NCI-H146 treated with DMSO at 0.1 percent for 48 hours (cell line): ENCODE results near the gene IPO13.

Experiments used
- DNase-seq: peaks from one replicate; lab custom pipeline; 2025; ENCODE audit not compliant: unreplicated experiment; lab: John Stamatoyannopoulos, UW

Gene IPO13

DNA sequence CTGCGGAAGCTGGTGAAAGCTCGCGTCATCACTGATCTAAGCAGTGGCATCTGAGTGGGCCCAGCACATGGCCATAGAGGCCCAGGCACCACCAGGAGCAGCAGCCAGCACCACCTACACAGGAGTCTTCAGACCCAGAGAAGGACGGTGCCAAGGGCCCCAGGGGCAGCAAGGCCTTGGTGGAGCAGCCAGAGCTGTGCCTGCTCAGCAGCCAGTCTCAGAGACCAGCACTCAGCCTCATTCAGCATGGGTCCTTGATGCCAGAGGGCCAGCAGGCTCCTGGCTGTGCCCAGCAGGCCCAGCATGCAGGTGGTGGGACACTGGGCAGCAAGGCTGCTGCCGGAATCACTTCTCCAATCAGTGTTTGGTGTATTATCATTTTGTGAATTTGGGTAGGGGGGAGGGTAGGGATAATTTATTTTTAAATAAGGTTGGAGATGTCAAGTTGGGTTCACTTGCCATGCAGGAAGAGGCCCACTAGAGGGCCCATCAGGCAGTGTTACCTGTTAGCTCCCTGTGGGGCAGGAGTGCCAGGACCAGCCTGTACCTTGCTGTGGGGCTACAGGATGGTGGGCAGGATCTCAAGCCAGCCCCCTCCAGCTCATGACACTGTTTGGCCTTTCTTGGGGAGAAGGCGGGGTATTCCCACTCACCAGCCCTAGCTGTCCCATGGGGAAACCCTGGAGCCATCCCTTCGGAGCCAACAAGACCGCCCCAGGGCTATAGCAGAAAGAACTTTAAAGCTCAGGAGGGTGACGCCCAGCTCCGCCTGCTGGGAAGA is 16.4 kb upstream of the IPO13 start:
- no peak for DNase-seq

DNA sequence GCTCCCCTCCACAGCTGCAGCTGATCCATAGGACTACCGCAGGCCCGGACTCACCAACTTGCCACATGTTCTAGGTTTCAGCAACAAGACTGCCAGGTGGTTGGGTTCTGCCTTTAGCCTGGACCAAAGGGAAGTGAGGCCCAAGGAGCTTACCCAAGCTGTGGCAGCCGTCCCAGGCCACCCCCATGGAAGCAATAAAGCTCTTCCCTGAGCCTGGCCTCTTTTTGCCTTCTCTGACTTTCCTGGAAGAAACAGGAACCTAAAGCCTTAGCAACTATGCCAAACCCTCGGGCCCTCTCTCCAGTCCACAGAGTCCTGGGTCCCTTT is 15.8 kb upstream of the IPO13 start:
- no peak for DNase-seq

DNA sequence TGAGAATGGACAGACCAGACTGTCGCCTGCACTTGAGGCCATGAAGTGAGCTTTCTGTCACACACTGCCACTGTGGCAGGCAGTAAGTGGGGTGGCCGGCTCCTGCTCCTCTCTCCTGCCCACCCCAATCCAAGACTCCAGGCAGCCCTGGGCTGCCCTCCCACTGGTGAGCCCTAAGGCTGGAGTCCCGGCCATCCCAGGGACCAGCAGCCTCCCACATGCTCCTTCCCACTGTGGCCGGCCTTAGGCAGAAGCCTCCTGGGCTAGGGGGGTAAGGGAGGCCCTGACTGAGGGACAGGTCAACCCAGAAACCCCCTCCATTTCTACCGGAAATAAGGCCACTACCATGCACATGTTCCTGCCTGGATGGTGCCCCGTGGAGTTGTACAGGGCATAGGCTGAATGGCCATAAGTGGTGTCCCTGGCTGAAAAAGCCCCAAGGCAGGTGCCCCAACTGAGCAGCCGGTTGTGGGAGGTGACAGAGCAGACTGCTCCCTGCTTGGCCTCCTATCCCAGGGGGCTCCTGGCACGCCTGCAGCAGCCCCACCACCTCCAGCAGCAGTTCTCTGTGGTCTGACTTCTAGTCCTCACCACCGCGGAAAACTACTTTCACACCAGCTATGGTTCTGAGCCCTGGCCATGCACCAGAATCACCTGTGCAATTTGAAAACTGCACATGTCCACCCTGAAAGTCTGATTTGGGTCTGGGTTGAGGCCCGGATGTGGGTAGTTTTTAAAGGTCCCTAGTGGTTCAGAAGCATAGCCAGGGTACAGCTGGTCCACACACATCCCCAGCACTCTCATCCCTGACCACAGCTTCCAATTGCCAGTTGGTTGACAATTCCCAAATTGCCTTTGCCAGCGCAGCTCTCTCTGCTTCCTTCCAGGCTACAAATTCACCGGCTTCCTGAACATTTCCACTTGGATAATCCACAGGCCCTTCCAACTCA is 14.8 kb upstream of the IPO13 start:
- no peak for DNase-seq

DNA sequence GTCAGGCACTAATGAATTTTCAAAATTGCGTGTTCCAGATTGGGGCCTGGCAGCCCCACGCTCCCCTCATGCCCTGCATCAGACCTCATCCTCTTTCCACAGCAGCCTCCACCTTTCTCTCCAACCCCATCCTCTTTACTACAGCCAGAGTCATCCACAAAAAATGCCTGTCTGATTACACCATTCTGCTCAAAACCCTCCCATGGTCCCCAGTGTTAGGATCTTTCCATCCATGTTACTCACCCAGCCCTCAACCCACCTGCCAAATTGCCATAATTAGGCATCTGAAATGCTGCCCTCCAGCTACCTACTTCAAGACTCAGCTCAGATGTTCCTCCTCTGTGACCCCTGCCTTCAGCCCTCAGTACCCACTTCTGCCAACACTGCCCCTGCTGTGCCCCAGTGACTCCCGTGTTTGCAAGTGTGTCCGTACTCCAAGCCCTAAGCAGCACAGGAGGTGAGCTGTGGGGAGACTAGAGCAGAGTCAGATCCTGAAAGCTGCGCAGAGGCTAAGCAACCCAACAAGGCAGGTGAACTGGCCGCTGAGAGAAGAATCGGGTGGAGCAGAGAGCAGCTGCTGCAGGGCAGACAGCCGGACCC is 13.9 kb upstream of the IPO13 start:
- DNase-seq, result peak; percentile 33

DNA sequence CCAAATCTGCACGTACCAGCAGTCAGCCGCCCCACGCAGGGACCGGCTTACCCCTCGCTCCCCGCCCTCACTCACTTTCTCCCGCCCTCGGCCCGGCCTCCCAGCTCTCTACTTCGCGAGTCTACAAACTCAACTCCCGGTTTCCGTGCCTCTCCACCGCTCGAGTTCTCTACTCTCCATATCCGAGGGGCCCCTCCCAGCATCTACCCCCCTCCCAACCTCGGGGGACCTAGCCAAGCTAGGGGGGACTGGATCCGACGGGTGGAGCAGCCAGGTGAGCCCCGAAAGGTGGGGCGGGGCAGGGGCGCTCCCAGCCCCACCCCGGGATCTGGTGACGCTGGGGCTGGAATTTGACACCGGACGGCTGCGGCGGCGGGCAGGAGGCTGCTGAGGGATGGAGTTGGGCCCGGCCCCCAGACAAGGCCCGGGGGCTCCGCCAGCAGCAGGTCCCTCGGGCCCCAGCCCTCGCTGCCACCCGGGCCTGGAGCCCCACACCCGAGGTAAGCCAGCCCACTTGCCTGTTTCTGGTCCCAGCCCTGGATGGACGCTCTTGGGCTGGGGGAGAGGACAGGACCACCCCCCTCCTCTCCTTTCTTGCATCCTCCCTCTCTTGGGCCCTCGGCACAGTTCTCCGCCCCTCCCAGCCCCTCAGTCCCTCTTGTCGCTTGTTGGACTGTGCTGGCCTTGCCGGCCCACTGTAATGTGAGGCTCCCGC is 13.2 kb upstream of the IPO13 start, which contains the start of gene ARTN:
Gene ARTN, plus strand, starts transcription at position 416 of the 715 bp plus-strand sequence. CDS start 1,856 bp downstream, outside the sequence.
- peak; percentile 26 for DNase-seq

DNA sequence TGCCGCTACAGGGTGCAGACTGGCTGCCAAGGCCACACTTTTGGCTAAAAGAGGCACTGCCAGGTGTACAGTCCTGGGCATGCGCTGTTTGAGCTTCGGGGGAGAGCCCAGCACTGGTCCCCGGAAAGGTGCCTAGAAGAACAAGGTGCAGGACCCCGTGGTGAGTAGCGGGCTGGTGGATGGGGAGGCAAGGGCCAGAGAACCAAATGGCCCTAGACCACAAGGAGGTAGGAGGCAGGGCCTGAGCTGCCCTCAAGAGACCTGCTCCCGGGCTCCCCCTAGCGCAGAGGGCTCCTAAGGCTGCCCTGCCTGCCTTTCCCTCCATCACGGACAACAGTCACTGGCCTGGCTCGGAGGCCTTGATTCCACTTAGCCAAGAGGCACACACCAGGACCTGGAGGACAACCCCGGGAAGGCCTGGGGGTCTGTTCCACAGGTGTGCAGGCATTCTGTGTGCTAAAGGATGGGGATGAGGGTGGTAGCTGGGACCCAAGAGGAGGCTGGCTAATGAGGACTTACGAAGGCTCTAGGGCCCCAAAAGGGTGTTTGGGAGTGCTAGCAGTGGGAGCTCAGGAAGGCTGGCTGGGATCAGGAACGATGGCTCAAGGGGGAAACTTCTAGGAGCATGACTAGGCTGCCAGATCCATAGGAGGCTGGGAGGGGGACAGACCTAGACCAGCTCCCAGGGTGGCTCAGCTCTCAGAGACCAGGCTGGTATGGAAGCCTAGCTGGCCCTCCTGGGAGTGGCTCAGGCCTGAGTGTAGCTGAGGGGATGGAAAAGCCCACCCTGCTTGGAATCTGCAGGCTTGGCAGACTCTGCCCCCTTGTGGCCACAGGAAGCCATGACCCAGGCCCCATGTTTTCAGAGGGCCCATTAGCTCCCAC is 12.4 kb upstream of the IPO13 start:
- DNase-seq, result peak; percentile 23

DNA sequence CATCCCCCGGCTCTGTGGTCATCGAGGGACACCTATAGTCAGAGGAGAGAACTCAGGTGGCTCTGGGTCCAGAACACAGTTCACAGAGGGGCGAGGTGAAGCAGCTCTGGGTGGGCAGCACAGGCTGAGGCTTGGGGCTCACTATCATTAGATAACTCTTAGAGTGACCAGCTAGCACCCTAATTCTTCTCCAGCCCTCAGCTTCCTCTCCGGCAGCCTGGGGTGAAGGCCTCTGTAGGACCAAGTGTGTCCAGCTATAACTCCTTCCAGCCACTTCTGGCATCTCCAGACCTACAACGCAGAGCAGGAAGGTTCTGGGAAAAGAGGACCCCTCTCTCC is 11.8 kb upstream of the IPO13 start:
- DNase-seq, result no peak

DNA sequence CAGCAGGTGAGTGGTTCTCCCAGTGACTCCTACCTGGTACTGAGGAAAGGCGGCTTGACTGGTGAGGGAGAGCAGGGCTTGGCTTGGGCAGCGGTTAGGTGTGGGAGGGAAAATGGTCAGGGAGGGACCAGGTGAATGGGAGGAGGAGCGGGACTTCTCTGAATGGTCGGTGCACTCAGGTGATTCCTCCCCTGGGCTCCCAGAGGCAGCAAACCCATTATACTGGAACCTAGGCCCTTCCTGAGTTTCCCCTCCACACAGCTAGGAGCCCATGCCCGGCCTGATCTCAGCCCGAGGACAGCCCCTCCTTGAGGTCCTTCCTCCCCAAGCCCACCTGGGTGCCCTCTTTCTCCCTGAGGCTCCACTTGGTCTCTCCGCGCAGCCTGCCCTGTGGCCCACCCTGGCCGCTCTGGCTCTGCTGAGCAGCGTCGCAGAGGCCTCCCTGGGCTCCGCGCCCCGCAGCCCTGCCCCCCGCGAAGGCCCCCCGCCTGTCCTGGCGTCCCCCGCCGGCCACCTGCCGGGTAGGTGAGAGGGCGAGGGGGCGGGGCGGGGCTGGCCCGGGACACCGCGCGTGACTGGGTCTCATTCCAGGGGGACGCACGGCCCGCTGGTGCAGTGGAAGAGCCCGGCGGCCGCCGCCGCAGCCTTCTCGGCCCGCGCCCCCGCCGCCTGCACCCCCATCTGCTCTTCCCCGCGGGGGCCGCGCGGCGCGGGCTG is 10.9 kb upstream of the IPO13 start:
- DNase-seq, result peak; percentile 8

DNA sequence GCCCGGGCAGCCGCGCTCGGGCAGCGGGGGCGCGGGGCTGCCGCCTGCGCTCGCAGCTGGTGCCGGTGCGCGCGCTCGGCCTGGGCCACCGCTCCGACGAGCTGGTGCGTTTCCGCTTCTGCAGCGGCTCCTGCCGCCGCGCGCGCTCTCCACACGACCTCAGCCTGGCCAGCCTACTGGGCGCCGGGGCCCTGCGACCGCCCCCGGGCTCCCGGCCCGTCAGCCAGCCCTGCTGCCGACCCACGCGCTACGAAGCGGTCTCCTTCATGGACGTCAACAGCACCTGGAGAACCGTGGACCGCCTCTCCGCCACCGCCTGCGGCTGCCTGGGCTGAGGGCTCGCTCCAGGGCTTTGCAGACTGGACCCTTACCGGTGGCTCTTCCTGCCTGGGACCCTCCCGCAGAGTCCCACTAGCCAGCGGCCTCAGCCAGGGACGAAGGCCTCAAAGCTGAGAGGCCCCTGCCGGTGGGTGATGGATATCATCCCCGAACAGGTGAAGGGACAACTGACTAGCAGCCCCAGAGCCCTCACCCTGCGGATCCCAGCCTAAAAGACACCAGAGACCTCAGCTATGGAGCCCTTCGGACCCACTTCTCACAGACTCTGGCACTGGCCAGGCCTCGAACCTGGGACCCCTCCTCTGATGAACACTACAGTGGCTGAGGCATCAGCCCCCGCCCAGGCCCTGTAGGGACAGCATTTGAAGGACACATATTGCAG is 10.2 kb upstream of the IPO13 start:
- DNase-seq, result peak; percentile 4

DNA sequence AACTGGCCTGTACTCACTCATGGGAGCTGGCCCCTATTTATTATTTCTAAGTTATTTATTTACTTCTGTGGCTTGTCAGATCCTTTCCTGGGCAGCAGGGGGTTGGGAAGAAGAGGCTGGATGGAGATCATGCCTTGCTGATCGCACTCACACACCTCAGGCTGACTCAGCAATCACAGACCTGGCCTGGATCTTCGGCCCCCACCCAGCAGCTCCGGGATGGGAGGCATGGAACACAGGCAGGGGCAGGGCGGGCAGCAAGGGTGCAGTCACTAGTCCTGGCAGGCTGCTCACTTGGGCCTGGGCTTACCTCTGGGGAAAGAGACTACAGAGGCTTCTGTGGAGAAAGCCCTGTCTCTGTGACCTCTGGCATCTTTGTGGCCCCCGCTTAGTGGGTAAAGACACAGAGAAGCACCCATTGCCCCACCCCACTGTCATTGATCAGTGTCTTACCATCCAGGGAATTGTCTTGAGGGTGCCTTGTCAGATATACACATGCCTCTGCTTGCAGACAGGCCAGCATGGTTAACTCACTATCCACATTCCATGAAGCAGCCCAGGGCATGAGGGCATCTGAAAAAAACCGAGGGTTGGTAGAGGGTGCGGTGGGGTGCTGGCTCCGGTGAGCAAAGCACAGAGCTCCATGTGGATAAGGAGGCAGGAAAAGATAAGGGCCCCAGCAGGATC is 9.4 kb upstream of the IPO13 start:
- DNase-seq, result no peak

DNA sequence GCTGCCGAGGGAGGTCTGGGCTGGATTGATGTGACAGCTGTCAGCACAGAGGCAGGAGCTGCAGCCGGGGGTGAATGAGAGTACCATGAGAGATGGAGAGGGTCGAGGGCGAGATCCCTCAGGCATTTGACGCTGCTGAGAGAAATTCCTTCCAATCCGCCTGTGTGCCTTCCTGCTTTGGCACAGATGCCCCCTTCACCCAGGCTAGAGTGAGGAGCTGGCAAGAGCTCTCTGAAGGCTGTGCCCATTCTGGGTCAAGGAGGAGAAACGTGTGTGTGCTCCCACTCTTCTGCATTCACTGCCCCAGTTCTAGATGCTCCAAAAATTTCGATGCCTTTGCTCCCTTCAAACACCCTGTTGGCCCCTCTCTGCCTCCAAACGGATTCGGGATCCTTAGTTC is 8.4 kb upstream of the IPO13 start:
- no peak for DNase-seq

DNA sequence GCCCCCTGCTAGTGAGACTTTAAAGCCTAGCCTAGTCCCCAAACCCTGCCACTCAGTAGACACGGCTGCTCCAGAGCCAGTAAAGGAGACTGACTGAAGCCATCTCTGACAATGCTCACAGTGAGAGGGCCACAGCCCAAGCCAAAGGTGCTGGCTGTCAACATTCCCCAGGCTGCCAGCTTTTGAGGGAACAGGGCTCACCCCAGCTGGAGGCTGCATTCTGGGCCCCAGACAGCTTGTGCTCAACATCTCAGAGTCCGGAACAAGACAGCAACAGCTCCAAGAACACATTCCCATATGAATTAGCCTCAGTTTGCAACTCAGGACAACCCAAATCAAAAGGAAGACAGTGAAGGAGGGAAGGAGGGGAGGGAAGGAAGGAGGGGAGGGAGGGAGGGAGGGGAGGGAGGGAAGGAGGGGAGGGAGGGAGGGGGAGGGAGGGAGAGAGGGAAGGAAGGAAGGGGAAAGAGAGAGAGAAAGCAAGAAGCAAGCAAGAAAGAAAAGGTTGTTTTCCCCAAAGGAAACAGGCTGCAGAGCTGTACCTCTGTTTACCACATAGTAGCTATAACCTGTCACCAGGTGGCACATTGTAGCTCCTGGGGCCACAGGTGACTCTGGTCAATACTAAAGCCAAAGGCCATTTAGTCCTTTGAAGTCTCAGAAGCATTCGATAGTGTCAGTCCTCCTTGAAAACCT is 7.7 kb upstream of the IPO13 start:
- DNase-seq, result no peak

DNA sequence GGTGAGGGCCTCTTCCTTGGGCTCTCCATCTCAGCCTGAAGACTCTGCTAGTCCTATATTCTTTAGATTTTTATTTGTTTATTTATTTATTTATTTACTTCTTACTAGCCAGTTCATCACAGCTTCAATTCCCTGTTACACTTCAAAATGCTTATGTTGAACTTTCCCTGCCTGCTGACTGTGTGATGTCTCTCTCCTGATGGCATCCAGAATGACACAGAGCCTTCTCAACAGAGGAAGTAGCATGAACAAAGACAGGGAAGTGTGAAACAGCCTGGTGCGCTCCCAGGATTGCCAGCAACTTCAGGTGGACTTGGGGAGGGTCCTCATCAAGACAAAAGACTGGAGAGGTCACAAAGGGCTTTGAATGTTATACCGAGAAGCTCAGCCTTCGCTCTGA is 4.3 kb upstream of the IPO13 start:
- DNase-seq, result no peak

DNA sequence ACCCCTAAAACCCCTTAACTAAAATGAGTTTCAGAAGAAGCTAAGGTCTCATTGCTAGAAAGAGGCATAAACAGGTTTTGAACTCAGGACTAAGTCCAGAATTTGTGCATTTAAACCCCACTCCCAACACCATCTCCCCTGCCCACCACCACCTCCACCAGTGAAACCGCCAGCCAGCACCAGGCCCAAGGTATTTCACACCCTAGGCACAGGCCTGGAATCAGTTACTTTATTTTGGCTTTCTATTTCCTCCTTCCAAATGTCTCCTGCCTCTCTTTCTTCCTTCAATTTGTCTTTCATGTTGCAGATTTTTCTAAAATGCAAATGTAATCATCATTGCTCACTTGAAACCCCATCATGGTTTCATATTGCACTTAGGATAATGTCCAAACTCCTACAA is 1.9 kb upstream of the IPO13 start:
- DNase-seq, result no peak

DNA sequence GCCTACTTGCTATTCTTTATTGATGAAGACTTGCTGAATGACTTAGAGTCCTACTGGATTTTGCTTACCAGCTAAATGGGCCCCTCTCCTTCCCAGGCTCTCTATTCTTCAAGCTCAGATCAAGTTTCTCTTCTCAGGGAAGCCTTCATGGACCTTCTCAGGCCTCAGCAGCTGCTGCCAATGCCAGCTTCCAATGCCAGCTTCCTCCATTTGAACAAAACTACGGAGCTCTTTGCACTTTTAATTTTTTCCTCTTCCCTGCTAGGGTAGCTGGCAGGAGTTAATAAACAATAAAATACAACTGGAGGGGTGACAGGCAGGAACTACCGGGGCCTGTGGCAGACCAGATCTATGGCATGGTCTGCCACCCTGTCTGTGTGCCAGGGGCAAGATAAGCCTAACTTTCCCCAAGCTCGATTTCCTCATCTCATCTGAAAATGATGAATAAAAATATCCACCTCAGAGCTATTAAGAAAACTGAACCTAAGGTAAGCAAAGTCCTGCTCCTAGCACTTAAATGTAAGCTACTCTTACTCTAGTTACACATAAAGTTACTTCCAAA is 995 bp upstream of the IPO13 start:
- no peak for DNase-seq

DNA sequence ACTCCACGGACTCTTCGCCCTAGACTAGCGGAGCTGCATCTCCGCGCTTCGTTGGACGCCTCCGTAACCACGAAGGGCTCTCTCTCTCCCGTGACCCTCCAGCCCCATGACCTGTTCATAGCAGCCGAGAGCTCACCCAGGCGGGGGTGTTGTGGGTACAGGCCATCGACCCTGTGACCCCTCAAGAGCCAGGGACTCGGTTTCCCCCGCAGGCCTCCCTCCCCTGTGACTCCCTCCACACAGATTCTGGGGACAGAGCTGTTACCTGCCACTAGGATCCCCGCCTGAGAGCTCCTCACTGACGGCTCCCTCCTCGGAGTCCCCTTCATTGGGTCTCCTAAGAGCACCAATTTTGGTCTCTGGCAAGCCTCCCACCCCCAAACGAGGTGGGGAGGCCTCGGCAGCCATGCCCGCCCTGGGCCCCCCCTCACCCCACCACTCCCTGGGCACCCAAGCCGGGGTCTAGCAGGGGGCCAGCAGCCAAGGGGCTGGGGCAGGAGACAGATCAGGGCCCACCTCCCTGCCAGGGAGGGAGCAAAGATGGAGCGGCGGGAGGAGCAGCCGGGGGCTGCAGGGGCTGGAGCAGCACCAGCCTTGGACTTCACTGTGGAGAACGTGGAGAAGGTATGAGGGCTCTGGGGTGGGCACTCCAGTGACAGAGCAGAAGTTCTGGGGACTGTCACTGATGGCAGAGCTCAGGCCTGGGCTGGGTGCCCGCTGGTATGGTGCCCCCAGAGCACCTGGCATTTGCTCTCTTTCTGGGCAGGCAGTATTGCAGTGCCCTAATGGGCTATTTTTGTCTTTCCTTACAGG is 517 bp downstream of the IPO13 start:
- DNase-seq, result no peak
